Stimulated activated naive CD8-positive, alpha-beta T cell treated with anti-CD3 and anti-CD28 coated beads, Interleukin-15, Interleukin-2, amounts not matched to agents 100 U/mL and 50 U/mL, for 24 hours (primary cell): ENCODE data around the gene LGR4.
"Not testable (repeated sequence)": the region's sequence is repeated elsewhere in the genome, so short reads cannot be mapped to it uniquely, and the experiment has no call there.

Experiments
- ATAC-seq: fragments of 150-1000 bp; cut with Tn5 transposase; one replicate; pipeline ENCODE4 v1.10.0; 2021
- DNase-seq: peaks from one replicate; pipeline ENCODE4 v3.0.0; 2021

LGR4 gene

GRCh38 chr11:27472398-27473016, at the start of gene LGR4:
Gene LGR4, minus strand, starts transcription at chr11:27472790. Its CDS starts 488 bp downstream, at chr11:27472302.
- ATAC-seq (peak; percentile 86), DNase-seq (peak; percentile 67)

- no peak for ATAC-seq
- no peak for DNase-seq
Observed at GRCh38 chr11:27520226-27520625, 47.6 kb upstream of the LGR4 start.

- DNase-seq (no peak), ATAC-seq (no peak)
Observed at GRCh38 chr11:27518518-27518917, 45.9 kb upstream of the LGR4 start.

- ATAC-seq, DNase-seq: not testable (repeated sequence)
Observed at GRCh38 chr11:27517490-27517889, 44.9 kb upstream of the LGR4 start.

- ATAC-seq (no peak), DNase-seq (no peak)
Observed at GRCh38 chr11:27514558-27514957, 42.0 kb upstream of the LGR4 start.

GRCh38 chr11:27514076-27514475, 41.5 kb upstream of the LGR4 start:
- DNase-seq (no peak), ATAC-seq (no peak)

GRCh38 chr11:27513389-27513788, 40.8 kb upstream of the LGR4 start:
- DNase-seq, result no peak
- no peak for ATAC-seq

- ATAC-seq, result no peak
Observed at GRCh38 chr11:27512238-27512637, 39.6 kb upstream of the LGR4 start.

GRCh38 chr11:27509908-27510307, 37.3 kb upstream of the LGR4 start:
- DNase-seq, result no peak
- ATAC-seq, result no peak

More at GRCh38 chr11:27512238-27512637, 39.6 kb upstream of the LGR4 start:
- no peak for DNase-seq

- ATAC-seq, result no peak
- DNase-seq, result no peak
Observed at GRCh38 chr11:27507557-27508322, 35.1 kb upstream of the LGR4 start.

GRCh38 chr11:27506200-27507182, 33.9 kb upstream of the LGR4 start, which contains the start of gene LIN7C:
Gene LIN7C, minus strand, starts transcription at chr11:27506769. Its CDS starts 17 bp downstream, at chr11:27506752.
- peak; percentile 92 for ATAC-seq

GRCh38 chr11:27505781-27506180, 33.2 kb upstream of the LGR4 start:
- DNase-seq, result no peak
- no peak for ATAC-seq

More at GRCh38 chr11:27506200-27507182, 33.9 kb upstream of the LGR4 start, which contains the start of gene LIN7C:
- peak; percentile 93 for DNase-seq

GRCh38 chr11:27504205-27504604, 31.6 kb upstream of the LGR4 start:
- no peak for ATAC-seq
- no peak for DNase-seq

GRCh38 chr11:27501100-27501499, 28.5 kb upstream of the LGR4 start:
- DNase-seq (no peak), ATAC-seq (no peak)

- no peak for DNase-seq
- no peak for ATAC-seq
Observed at GRCh38 chr11:27497911-27498310, 25.3 kb upstream of the LGR4 start.

GRCh38 chr11:27497284-27497866, 24.8 kb upstream of the LGR4 start:
- DNase-seq (no peak), ATAC-seq (no peak)

GRCh38 chr11:27496461-27496860, 23.9 kb upstream of the LGR4 start:
- ATAC-seq (no peak), DNase-seq (no peak)

GRCh38 chr11:27495710-27496300, 23.2 kb upstream of the LGR4 start:
- no peak for ATAC-seq

GRCh38 chr11:27489092-27489491, 16.5 kb upstream of the LGR4 start:
- DNase-seq (no peak), ATAC-seq (no peak)

More at GRCh38 chr11:27495710-27496300, 23.2 kb upstream of the LGR4 start:
- DNase-seq, result no peak

- ATAC-seq (no peak), DNase-seq (no peak)
Observed at GRCh38 chr11:27487706-27488105, 15.1 kb upstream of the LGR4 start.
